Naive thymus-derived CD4-positive, alpha-beta T cell (primary cell): Measurements from ENCODE around the gene IFNA21. TPM values are rescaled to one million over a fixed set of nuclear protein-coding genes. Genes with fewer than 3 reads are reported as not detected.
A peak's percentile ranks its signal among the peaks of the same experiment; 100 is the strongest.

Experiments used
- ATAC-seq: fragments of 150-1000 bp; cut with Tn5 transposase; 2 replicates; pipeline ENCODE4 v1.10.0; 2021; ENCODE audit warnings: mild to moderate bottlenecking, moderate library complexity
- CTCF ChIA-PET: fragments of 350-600 bp; sonication (Branson Sonifier 250); formaldehyde crosslinking; loops from one replicate; lab custom pipeline; 2021; ENCODE audit warnings: antibody characterized with exemption; lab: Charles Lee
- POLR2A ChIA-PET: fragments of 350-600 bp; sonication (Branson Sonifier 250); formaldehyde crosslinking; loops from one replicate; lab custom pipeline; 2021; ENCODE audit warnings: antibody characterized with exemption, inconsistent platforms; lab: Charles Lee
- DNase-seq, 9 donors: peaks; one replicate each; pipeline versions ENCODE4 v3.0.0 to v3.0.0-alpha.2; 2020 to 2022; ENCODE audit warnings: mixed read lengths in 1 of 9
- H3K27ac ChIP-seq: one replicate; pipeline ENCODE4 v1.7.0; 2013; ENCODE audit warnings: mild to moderate bottlenecking, low read depth, low read length, moderate library complexity
- H3K27me3 ChIP-seq, 2 donors: one replicate each; pipeline ENCODE4 v1.7.0; 2013; ENCODE audit warnings: low read length in 2 of 2, mild to moderate bottlenecking in 2 of 2, moderate library complexity in 2 of 2; ENCODE audit not compliant: control insufficient read depth in 2 of 2, insufficient read depth in 2 of 2
- H3K36me3 ChIP-seq, 3 experiments: 1 replicate in 2 of 3; 2 replicates in 1 of 3; pipeline ENCODE4 v1.7.0; 2013; ENCODE audit warnings: low read length in 3 of 3, mild to moderate bottlenecking in 3 of 3, moderate library complexity in 1 of 3; ENCODE audit not compliant: insufficient read depth in 3 of 3, control insufficient read depth in 2 of 3
- H3K4me1 ChIP-seq, 2 donors: one replicate each; pipeline ENCODE4 v1.7.0; 2013; ENCODE audit warnings: low read length in 2 of 2, mild to moderate bottlenecking in 2 of 2, moderate library complexity in 1 of 2; ENCODE audit not compliant: control insufficient read depth in 2 of 2, insufficient read depth in 2 of 2
- H3K4me3 ChIP-seq: 2 replicates; pipeline ENCODE4 v1.7.0; 2013; ENCODE audit warnings: mild to moderate bottlenecking, low read length
- H3K9me3 ChIP-seq, 3 experiments: 1 replicate in 2 of 3; 2 replicates in 1 of 3; pipeline ENCODE4 v1.7.0; 2013; ENCODE audit warnings: low read length in 3 of 3; ENCODE audit not compliant: control insufficient read depth in 2 of 3
- H3K27ac Mint-ChIP-seq, 9 donors: one replicate each; pipeline ENCODE4 v1.8.0; 2020 to 2022; ENCODE audit warnings: mixed read lengths in 9 of 9, mild to moderate bottlenecking in 8 of 9, moderate library complexity in 5 of 9, inconsistent platforms in 2 of 9
- H3K27me3 Mint-ChIP-seq, 5 donors: one replicate each; pipeline ENCODE4 v1.8.0; 2021 to 2022; ENCODE audit warnings: mixed read lengths in 5 of 5, mild to moderate bottlenecking in 1 of 5
- H3K36me3 Mint-ChIP-seq, 5 donors: one replicate each; pipeline ENCODE4 v1.8.0; 2020 to 2022; ENCODE audit warnings: mixed read lengths in 5 of 5, mild to moderate bottlenecking in 3 of 5, inconsistent platforms in 1 of 5
- H3K4me1 Mint-ChIP-seq, 7 donors: one replicate each; pipeline ENCODE4 v1.8.0; 2020 to 2022; ENCODE audit warnings: mixed read lengths in 7 of 7, mild to moderate bottlenecking in 3 of 7, inconsistent platforms in 1 of 7
- H3K4me3 Mint-ChIP-seq, 10 donors: one replicate each; pipeline ENCODE4 v1.8.0; 2020 to 2022; ENCODE audit warnings: mild to moderate bottlenecking in 10 of 10, mixed read lengths in 10 of 10, moderate library complexity in 6 of 10, inconsistent platforms in 2 of 10
- H3K9me3 Mint-ChIP-seq, 11 donors: one replicate each; pipeline ENCODE4 v1.8.0; 2020 to 2022; ENCODE audit warnings: mixed read lengths in 11 of 11, mild to moderate bottlenecking in 4 of 11, inconsistent platforms in 1 of 11, moderate library complexity in 1 of 11
- intact Hi-C, 2 donors: fragments of 100-400 bp; cut with micrococcal nuclease; formaldehyde crosslinking; loops; one replicate each; pipeline ENCODE4 v1.15.1; 2023
- polyA plus RNA-seq, 2 donors: library from polyadenylated mRNA; unstranded; fragments of 300-500 nt; fragmentation: Illumina TruSeq; gene quantifications; one replicate each; pipeline ENCODE4 v1.2.3, GENCODE V29; 2021
- total RNA-seq, 6 experiments: library from RNA in 5 of 6; stranded (reverse) in 5 of 6; gene quantifications; 1 replicate in 5 of 6; 2 replicates in 1 of 6; pipeline ENCODE4 v1.2.3 and lab custom pipeline; 2021 to 2026

Gene IFNA21
- total and polyA plus RNA-seq, 7 experiments from 2014 or later = not detected

- Mint-ChIP-seq H3K27ac (no peak overlapping the region), H3K36me3 (peaks cover 0 to 7% (median 0%) of the 10 kb centered on the region in 5 donors), H3K27me3 (peaks cover 7 to 52% (median 20%) of the 10 kb centered on the region in 5 donors), H3K9me3 (peaks cover 0 to 4% (median 0%) of the 10 kb centered on the region in 11 donors), H3K4me1 (peaks cover 0 to 4% (median 0%) of the 10 kb centered on the region in 7 donors), H3K4me3 (no peak overlapping the region)
- Histone ChIP-seq H3K27ac (no peak overlapping the region), H3K4me1 (no peaks in the 10 kb centered on the region), H3K27me3 (no peaks in the 10 kb centered on the region), H3K9me3 (no peaks in the 10 kb centered on the region), H3K4me3 (no peak overlapping the region), H3K36me3 (no peaks in the 10 kb centered on the region)
- no peak for ATAC-seq
- intact Hi-C loops = no loop called here
- ChIA-PET POLR2A (no interaction called here), CTCF (no interaction called here)
- no peak for DNase-seq
Observed at GRCh38 chr9:21121595-21122251, 44.7 kb downstream of the IFNA21 start.

GRCh38 chr9:21121079-21121478 lies 45.4 kb downstream of the IFNA21 start:
- intact Hi-C loops = no loop called here
- Mint-ChIP-seq H3K36me3 (peaks cover 0 to 4% (median 0%) of the 10 kb centered on the region in 5 donors), H3K9me3 (peaks cover 0 to under 1% (median 0%) of the 10 kb centered on the region in 11 donors), H3K4me3 (no peak overlapping the region), H3K4me1 (peaks cover 0 to 4% (median 0%) of the 10 kb centered on the region in 7 donors), H3K27ac (no peak overlapping the region), H3K27me3 (peaks cover 7 to 52% (median 17%) of the 10 kb centered on the region in 5 donors)
- no peaks in the 10 kb centered on the region for H3K27me3 ChIP-seq
- H3K4me3 ChIP-seq = no peak overlapping the region
- no peaks in the 10 kb centered on the region for H3K36me3 ChIP-seq
- POLR2A ChIA-PET = no interaction called here
- H3K4me1 ChIP-seq = no peaks in the 10 kb centered on the region
- no peaks in the 10 kb centered on the region for H3K9me3 ChIP-seq
- CTCF ChIA-PET = no interaction called here
- DNase-seq (no peak), ATAC-seq (no peak)
- no peak overlapping the region for H3K27ac ChIP-seq

- no peak for DNase-seq
- no peaks in the 10 kb centered on the region for H3K9me3 Mint-ChIP-seq
Observed at GRCh38 chr9:21119093-21119770, 47.2 kb downstream of the IFNA21 start.

More at GRCh38 chr9:21119093-21119770, 47.2 kb downstream of the IFNA21 start:
- Mint-ChIP-seq H3K4me3 (no peak overlapping the region), H3K4me1 (peaks cover 0 to 4% (median 0%) of the 10 kb centered on the region in 7 donors), H3K27me3 (peaks cover 3 to 49% (median 12%) of the 10 kb centered on the region in 5 donors), H3K36me3 (peaks cover 0 to 2% (median 0%) of the 10 kb centered on the region in 5 donors), H3K27ac (no peak overlapping the region)
- H3K4me3 ChIP-seq = no peak overlapping the region
- peak; percentile 79 for ATAC-seq
- intact Hi-C loops = no loop called here
- H3K9me3 ChIP-seq = no peaks in the 10 kb centered on the region
- ChIA-PET POLR2A (no interaction called here), CTCF (interaction anchor here (1.1 to 1.7 kb wide), 3 partner anchors 8 to 40 kb away, joined by 3 to 5 read pairs (median 3); no protein-coding TSS in a partner anchor)
- no peaks in the 10 kb centered on the region for H3K4me1 ChIP-seq
- H3K27me3 ChIP-seq = no peaks in the 10 kb centered on the region
- H3K27ac ChIP-seq = no peak overlapping the region
- H3K36me3 ChIP-seq = no peaks in the 10 kb centered on the region

Other genes with a start within 250 kb of the IFNA21 start
- gene HACD4, start 135.0 kb downstream of the IFNA21 start, total RNA-seq = 10 to 100 TPM in 4 of 5 experiments, 1 to 10 TPM in 1; 9.3 to 15.2 (median 13.6) TPM
- 1 to 10 TPM; 7.6 to 7.9 TPM for gene HACD4, start 135.0 kb downstream of the IFNA21 start, polyA plus RNA-seq
- not detected for gene IFNB1, start 88.7 kb downstream of the IFNA21 start, total RNA-seq
- not detected for gene IFNB1, start 88.7 kb downstream of the IFNA21 start, polyA plus RNA-seq
- gene IFNW1, start 24.8 kb downstream of the IFNA21 start, total RNA-seq = not detected
- gene IFNW1, start 24.8 kb downstream of the IFNA21 start, polyA plus RNA-seq = not detected
- gene IFNA4, start 20.9 kb upstream of the IFNA21 start, total RNA-seq = not detected
- not detected for gene IFNA4, start 20.9 kb upstream of the IFNA21 start, polyA plus RNA-seq
- gene IFNA7, start 35.5 kb upstream of the IFNA21 start, total RNA-seq = not detected
- gene IFNA7, start 35.5 kb upstream of the IFNA21 start, polyA plus RNA-seq = not detected
- not detected for gene IFNA10, start 40.5 kb upstream of the IFNA21 start, total RNA-seq
- gene IFNA10, start 40.5 kb upstream of the IFNA21 start, polyA plus RNA-seq = not detected
- not detected for gene IFNA16, start 50.7 kb upstream of the IFNA21 start, total RNA-seq
- not detected for gene IFNA16, start 50.7 kb upstream of the IFNA21 start, polyA plus RNA-seq
- not detected for gene IFNA17, start 61.6 kb upstream of the IFNA21 start, total RNA-seq
- not detected for gene IFNA17, start 61.6 kb upstream of the IFNA21 start, polyA plus RNA-seq
- gene IFNA14, start 73.3 kb upstream of the IFNA21 start, total RNA-seq = not detected
- not detected for gene IFNA14, start 73.3 kb upstream of the IFNA21 start, polyA plus RNA-seq
- not detected for gene IFNA5, start 138.7 kb upstream of the IFNA21 start, total RNA-seq
- not detected for gene IFNA5, start 138.7 kb upstream of the IFNA21 start, polyA plus RNA-seq
- 10 to 100 TPM; 11.8 to 37.7 (median 19.1) TPM for gene KLHL9, start 168.7 kb upstream of the IFNA21 start, total RNA-seq
- gene KLHL9, start 168.7 kb upstream of the IFNA21 start, polyA plus RNA-seq = 10 to 100 TPM; 21.1 to 23.0 TPM
- not detected for gene IFNA6, start 184.2 kb upstream of the IFNA21 start, total RNA-seq
- gene IFNA6, start 184.2 kb upstream of the IFNA21 start, polyA plus RNA-seq = not detected
- not detected for gene IFNA13, start 201.4 kb upstream of the IFNA21 start, total RNA-seq
- not detected for gene IFNA13, start 201.4 kb upstream of the IFNA21 start, polyA plus RNA-seq
- not detected for gene IFNA2, start 218.7 kb upstream of the IFNA21 start, total RNA-seq
- gene IFNA2, start 218.7 kb upstream of the IFNA21 start, polyA plus RNA-seq = not detected
- gene IFNA8, start 242.5 kb upstream of the IFNA21 start, total RNA-seq = not detected
- not detected for gene IFNA8, start 242.5 kb upstream of the IFNA21 start, polyA plus RNA-seq